ENCODE data around the gene UFD1.

DNA sequence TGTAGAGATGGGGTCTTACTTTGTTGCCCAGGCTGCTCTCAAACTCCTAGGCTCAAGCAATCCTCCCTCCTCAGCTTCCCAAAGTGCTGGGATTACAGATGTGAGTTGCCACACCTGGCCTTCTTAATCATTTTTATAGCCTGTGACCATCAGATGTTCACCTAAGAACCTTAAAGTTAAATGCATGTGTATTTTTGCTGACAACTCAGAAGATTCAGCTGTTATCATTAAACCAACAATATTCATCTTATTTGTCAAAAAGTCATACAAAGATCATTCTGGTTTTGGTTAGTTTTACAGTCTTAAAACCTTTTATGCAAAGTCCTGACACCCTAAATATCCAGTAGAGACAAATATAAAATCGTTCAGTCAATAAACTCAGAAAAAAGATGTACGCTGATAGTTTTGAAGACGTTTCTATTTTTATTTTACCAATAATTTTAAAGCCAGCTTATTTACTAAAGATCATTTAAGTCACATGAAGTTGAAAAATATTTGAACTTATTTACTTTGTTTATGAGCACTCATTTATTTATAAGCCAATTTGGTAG, 23.0 kb upstream of the UFD1 start:
- TF ChIP-seq TAF15 (IDR thresholded peaks at IDR 0.05; ENCODE audit: low read depth, low read length, poor library complexity, severe bottlenecking) (no peak), TRIM22 (IDR thresholded peaks at IDR 0.05) (no peak), ZNF260 (CRISPR knock-in tag; IDR thresholded peaks at IDR 0.05; ENCODE audit: borderline replicate concordance, low read depth) (no peak), MED1 (CRISPR knock-in tag; IDR thresholded peaks at IDR 0.05) (no peak), CTCF (CRISPR knock-in tag; IDR thresholded peaks at IDR 0.05) (no peak)
- TF ChIP-seq, protein P1, sequence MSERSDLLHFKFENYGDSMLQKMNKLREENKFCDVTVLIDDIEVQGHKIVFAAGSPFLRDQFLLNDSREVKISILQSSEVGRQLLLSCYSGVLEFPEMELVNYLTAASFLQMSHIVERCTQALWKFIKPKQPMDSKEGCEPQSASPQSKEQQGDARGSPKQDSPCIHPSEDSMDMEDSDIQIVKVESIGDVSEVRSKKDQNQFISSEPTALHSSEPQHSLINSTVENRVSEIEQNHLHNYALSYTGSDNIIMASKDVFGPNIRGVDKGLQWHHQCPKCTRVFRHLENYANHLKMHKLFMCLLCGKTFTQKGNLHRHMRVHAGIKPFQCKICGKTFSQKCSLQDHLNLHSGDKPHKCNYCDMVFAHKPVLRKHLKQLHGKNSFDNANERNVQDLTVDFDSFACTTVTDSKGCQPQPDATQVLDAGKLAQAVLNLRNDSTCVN (CRISPR knock-in tag; IDR thresholded peaks at IDR 0.05; ENCODE audit: borderline replicate concordance), result no peak

Data from HepG2 (cell line).